ENCODE results near the gene TPGS2.

GRCh38 chr18:36798738-36799473 is 29.9 kb downstream of the TPGS2 start:
- no peak for TF ChIP-seq THAP8 (CRISPR knock-in tag; IDR thresholded peaks at IDR 0.05; ENCODE audit: borderline replicate concordance)
- TF ChIP-seq CTCF (CRISPR knock-in tag; IDR thresholded peaks at IDR 0.05) = no peak
- TF ChIP-seq USF2 (IDR thresholded peaks at IDR 0.05; ENCODE audit: low read depth, low read length) = no peak
- TF ChIP-seq USF2 (CRISPR knock-in tag; IDR thresholded peaks at IDR 0.05; ENCODE audit: borderline replicate concordance) = no peak
- TF ChIP-seq MAX (IDR thresholded peaks at IDR 0.05) = no peak
- TF ChIP-seq MXI1 (IDR thresholded peaks at IDR 0.05; ENCODE audit: borderline replicate concordance, low read depth, low read length) = no peak
- TF ChIP-seq HBP1 (CRISPR knock-in tag; IDR thresholded peaks at IDR 0.05; ENCODE audit: low read depth) = no peak
- no peak for TF ChIP-seq IKZF1 (IDR thresholded peaks at IDR 0.05)
- no peak for TF ChIP-seq HOMEZ (CRISPR knock-in tag; IDR thresholded peaks at IDR 0.05; ENCODE audit: low read depth)
- TF ChIP-seq TRIM22 (IDR thresholded peaks at IDR 0.05) = no peak
- TF ChIP-seq ZNF274 (CRISPR knock-in tag; IDR thresholded peaks at IDR 0.05) = no peak
- TF ChIP-seq KDM4B (CRISPR knock-in tag; IDR thresholded peaks at IDR 0.05) = no peak
- no peak for TF ChIP-seq EZH2 (conservative IDR thresholded peaks at IDR 0.05; ENCODE audit: low read depth, low read length)
- no peak for TF ChIP-seq TCF7 (IDR thresholded peaks at IDR 0.05; ENCODE audit: low read depth)
